Liver (tissue), 9 donors: ENCODE results near the gene SEL1L. TPM values are rescaled to one million over a fixed set of nuclear protein-coding genes. Genes with fewer than 3 reads are reported as not detected.

Experiments used
- DNase-seq: peaks from one replicate; pipeline ENCODE4 v3.0.0-alpha.2; 2017; ENCODE audit warnings: low spot score
- H3K27ac ChIP-seq, 2 donors: one replicate each; pipeline ENCODE4 v1.7.0; 2013; ENCODE audit warnings: inconsistent platforms in 2 of 2, low read length in 2 of 2, control low read depth in 1 of 2, low read depth in 1 of 2, mild to moderate bottlenecking in 1 of 2
- H3K27me3 ChIP-seq, 4 donors: one replicate each; pipeline versions ENCODE4 v1.6.1 to v1.7.0; 2013; ENCODE audit warnings: low read length in 3 of 4, inconsistent platforms in 1 of 4, mild to moderate bottlenecking in 1 of 4, moderate library complexity in 1 of 4; ENCODE audit not compliant: control insufficient read depth in 4 of 4, insufficient read depth in 4 of 4
- H3K36me3 ChIP-seq, 4 donors: one replicate each; pipeline versions ENCODE4 v1.6.1 to v1.7.0; 2013; ENCODE audit warnings: low read length in 3 of 4, mild to moderate bottlenecking in 3 of 4, low read depth in 1 of 4, moderate library complexity in 1 of 4; ENCODE audit not compliant: control insufficient read depth in 4 of 4, insufficient read depth in 3 of 4
- H3K4me1 ChIP-seq, 4 donors: one replicate each; pipeline versions ENCODE4 v1.6.1 to v1.7.0; 2013; ENCODE audit warnings: low read length in 3 of 4, mild to moderate bottlenecking in 3 of 4, moderate library complexity in 1 of 4; ENCODE audit not compliant: control insufficient read depth in 4 of 4, insufficient read depth in 4 of 4
- H3K4me3 ChIP-seq, 3 donors: one replicate each; pipeline versions ENCODE4 v1.6.1 to v1.7.0; 2013; ENCODE audit warnings: low read length in 3 of 3, control low read depth in 1 of 3, low read depth in 1 of 3, mild to moderate bottlenecking in 1 of 3
- H3K9ac ChIP-seq, 2 donors: one replicate each; pipeline ENCODE4 v1.7.0; 2013; ENCODE audit warnings: low read length in 2 of 2, mild to moderate bottlenecking in 2 of 2, moderate library complexity in 2 of 2, control low read depth in 1 of 2, low read depth in 1 of 2
- H3K9me3 ChIP-seq, 4 donors: one replicate each; pipeline versions ENCODE4 v1.6.1 to v1.7.0; 2013; ENCODE audit warnings: low read length in 3 of 4; ENCODE audit not compliant: control insufficient read depth in 4 of 4
- EGR1 ChIP-seq, 2 donors: IDR thresholded peaks; 2 replicates each; pipeline ENCODE4 v1.6.1; 2016 to 2018; ENCODE audit warnings: antibody characterized with exemption in 2 of 2, low read depth in 2 of 2
- FOXA1 ChIP-seq: IDR thresholded peaks from 2 replicates; pipeline ENCODE4 v1.6.1; 2016; ENCODE audit warnings: antibody characterized with exemption
- FOXA2 ChIP-seq: IDR thresholded peaks from 2 replicates; pipeline ENCODE4 v1.6.1; 2016; ENCODE audit warnings: antibody characterized with exemption
- GABPA ChIP-seq, 2 donors: IDR thresholded peaks in 1 of 2; conservative IDR thresholded peaks in 1 of 2; 2 replicates each; pipeline ENCODE4 v1.6.1; 2016; ENCODE audit warnings: antibody characterized with exemption in 2 of 2, mild to moderate bottlenecking in 1 of 2, moderate library complexity in 1 of 2
- HNF4A ChIP-seq, 2 donors: conservative IDR thresholded peaks; 2 replicates each; pipeline ENCODE4 v1.6.1; 2016; ENCODE audit warnings: antibody characterized with exemption in 2 of 2, mild to moderate bottlenecking in 2 of 2
- HNF4G ChIP-seq: IDR thresholded peaks from 2 replicates; pipeline ENCODE4 v1.6.1; 2016; ENCODE audit warnings: antibody characterized with exemption
- JUND ChIP-seq, 2 donors: IDR thresholded peaks; 2 replicates each; pipeline ENCODE4 v1.6.1; 2016; ENCODE audit warnings: antibody characterized with exemption in 2 of 2
- NR2F2 ChIP-seq: IDR thresholded peaks from 2 replicates; pipeline ENCODE4 v1.6.1; 2016; ENCODE audit warnings: antibody characterized with exemption
- RAD21 ChIP-seq, 2 donors: IDR thresholded peaks; 2 replicates each; pipeline ENCODE4 v1.6.1; 2016; ENCODE audit warnings: antibody characterized with exemption in 2 of 2, mild to moderate bottlenecking in 2 of 2
- RXRA ChIP-seq, 2 donors: IDR thresholded peaks; 2 replicates each; pipeline ENCODE4 v1.6.1; 2017 to 2018; ENCODE audit warnings: antibody characterized with exemption in 2 of 2, mild to moderate bottlenecking in 1 of 2
- YY1 ChIP-seq: IDR thresholded peaks from 2 replicates; pipeline ENCODE4 v1.6.1; 2016; ENCODE audit warnings: antibody characterized with exemption, mild to moderate bottlenecking
- WGBS: extraction: QIAGEN DNeasy Blood & Tissue Kit; methylation state at CpG from one replicate; pipeline ENCODE4 v1.1.7; 2013; 5-methylcytosine and 5-hydroxymethylcytosine counted together
- polyA plus RNA-seq, 2 donors: library from polyadenylated mRNA; stranded (reverse) in 1 of 2; unstranded in 1 of 2; fragments of 200-250 nt in 1 of 2; fragments of >200 nt in 1 of 2; fragmentation: Nextera tagmentation in 1 of 2; extraction: Ambion mirVana in 1 of 2; gene quantifications; one replicate each; pipeline versions ENCODE4 v1.2.1 to v1.2.3, GENCODE V29; 2013 to 2015
- total RNA-seq, 2 donors: library from RNA; depleted of rRNA; stranded (reverse); fragments of >200 nt; gene quantifications; one replicate each; pipeline ENCODE4 v1.2.3, GENCODE V29; 2014
- TF ChIP-seq, protein P1 (sequence below): IDR thresholded peaks from 2 replicates; pipeline ENCODE4 v1.6.1; 2016; ENCODE audit warnings: antibody characterized with exemption, mild to moderate bottlenecking
- TF ChIP-seq, protein P2 (sequence below): IDR thresholded peaks from 2 replicates; pipeline ENCODE4 v1.6.1; 2016; ENCODE audit warnings: antibody characterized with exemption
- TF ChIP-seq, protein P3 (sequence below): IDR thresholded peaks from 2 replicates; pipeline ENCODE4 v1.6.1; 2016; ENCODE audit warnings: antibody characterized with exemption
- TF ChIP-seq, protein P4 (sequence below): fragments of 150-350 bp; IDR thresholded peaks from 2 replicates; pipeline ENCODE4 v1.5.1; 2017; ENCODE audit warnings: improper control_type of control experiment, low read depth, low read length; ENCODE audit not compliant: missing input control
- TF ChIP-seq, protein P5 (sequence below): IDR thresholded peaks from 2 replicates; pipeline ENCODE4 v1.6.1; 2016; ENCODE audit warnings: antibody characterized with exemption
- donor health status: healthy.
- donor health status: healthy.
- donor health status: healthy.
- donor health status: healthy.
- donor health status: healthy.

The SEL1L gene
- total and polyA plus RNA-seq, 4 donors = 40.7 to 117 (median 45.6) TPM

DNA sequence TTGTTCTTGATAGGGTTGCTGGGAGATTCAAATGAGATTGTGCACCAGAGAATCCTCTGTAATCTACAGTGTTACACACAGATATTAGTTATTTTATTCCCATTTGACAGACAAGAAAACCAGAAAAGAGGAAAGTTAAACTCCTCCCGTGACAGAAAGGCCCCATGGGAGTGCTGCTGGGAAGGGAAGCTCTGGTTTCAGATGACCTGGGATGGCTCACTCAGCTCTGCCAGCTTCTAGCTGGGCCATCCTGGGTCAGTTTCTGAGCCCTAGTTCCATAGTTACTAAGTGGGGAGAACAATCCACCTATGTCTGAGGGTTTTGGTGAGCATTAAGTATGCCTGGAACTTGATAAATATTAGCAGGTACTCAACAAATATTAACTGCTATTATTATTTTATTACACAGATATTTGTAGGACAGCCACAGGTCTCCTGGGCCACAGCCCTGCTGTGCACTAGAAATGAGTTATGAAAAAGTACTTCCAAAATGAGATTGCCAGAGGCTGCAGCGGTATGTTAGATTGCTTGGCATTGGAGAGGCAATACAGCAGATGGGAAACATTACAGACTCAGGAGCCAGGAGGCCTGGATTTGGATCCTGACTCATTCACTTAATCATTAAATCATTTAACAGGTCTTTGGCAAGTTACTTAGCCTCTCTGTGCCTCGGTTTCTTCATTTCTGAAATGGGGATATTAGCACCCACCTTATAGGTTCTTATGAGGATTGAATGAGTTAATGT lies 86.5 kb downstream of the SEL1L start (continued):
- TF ChIP-seq, protein P1, sequence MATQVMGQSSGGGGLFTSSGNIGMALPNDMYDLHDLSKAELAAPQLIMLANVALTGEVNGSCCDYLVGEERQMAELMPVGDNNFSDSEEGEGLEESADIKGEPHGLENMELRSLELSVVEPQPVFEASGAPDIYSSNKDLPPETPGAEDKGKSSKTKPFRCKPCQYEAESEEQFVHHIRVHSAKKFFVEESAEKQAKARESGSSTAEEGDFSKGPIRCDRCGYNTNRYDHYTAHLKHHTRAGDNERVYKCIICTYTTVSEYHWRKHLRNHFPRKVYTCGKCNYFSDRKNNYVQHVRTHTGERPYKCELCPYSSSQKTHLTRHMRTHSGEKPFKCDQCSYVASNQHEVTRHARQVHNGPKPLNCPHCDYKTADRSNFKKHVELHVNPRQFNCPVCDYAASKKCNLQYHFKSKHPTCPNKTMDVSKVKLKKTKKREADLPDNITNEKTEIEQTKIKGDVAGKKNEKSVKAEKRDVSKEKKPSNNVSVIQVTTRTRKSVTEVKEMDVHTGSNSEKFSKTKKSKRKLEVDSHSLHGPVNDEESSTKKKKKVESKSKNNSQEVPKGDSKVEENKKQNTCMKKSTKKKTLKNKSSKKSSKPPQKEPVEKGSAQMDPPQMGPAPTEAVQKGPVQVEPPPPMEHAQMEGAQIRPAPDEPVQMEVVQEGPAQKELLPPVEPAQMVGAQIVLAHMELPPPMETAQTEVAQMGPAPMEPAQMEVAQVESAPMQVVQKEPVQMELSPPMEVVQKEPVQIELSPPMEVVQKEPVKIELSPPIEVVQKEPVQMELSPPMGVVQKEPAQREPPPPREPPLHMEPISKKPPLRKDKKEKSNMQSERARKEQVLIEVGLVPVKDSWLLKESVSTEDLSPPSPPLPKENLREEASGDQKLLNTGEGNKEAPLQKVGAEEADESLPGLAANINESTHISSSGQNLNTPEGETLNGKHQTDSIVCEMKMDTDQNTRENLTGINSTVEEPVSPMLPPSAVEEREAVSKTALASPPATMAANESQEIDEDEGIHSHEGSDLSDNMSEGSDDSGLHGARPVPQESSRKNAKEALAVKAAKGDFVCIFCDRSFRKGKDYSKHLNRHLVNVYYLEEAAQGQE = no peak

DNA sequence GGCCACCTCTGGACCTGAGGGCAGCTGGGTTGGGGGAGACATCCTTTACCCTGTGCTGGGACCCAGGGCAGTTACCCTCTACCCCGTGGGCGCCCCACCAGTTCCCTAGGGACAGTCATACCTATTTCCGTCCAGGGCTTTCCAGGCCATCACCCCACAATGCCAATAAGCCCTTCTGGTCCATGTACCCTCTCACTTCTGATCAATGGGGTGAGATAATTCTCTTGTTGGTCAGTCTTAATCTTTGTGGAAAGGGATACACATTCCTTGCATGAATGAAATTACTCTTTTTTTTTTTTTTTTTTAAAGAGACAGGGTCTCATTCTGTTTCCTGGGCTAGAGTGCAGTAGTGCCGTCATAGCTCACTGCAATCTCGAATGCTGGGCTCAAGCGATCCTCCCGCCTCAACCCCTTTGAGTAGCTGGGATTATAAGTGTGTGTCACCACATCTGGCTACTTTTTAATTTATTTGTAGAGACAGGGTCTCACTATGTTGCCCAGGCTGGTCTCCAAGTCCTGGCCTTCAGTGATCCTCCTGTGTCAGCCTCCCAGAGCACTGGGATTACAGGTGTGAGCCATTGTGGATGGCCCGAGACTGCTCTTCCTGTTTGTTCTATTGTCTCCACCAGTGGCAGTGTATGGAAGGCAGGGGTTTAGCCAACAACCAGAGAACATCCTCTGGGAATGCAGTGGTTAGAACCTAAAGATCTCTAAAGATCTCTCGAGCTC lies 87.2 kb downstream of the SEL1L start:
- H3K4me1 ChIP-seq = peaks cover 0 to 8% (median 6%) of the 10 kb centered on the region in 4 donors
- TF ChIP-seq RXRA (IDR thresholded peaks at IDR 0.05) (no peak), NR2F2 (no peak), RAD21 (IDR thresholded peaks at IDR 0.05) (no peak), GABPA (IDR thresholded peaks at IDR 0.05 in 1 of 2, conservative IDR thresholded peaks at IDR 0.05 in 1 of 2) (no peak), FOXA2 (no peak), HNF4A (conservative IDR thresholded peaks at IDR 0.05) (no peak), EGR1 (IDR thresholded peaks at IDR 0.05; ENCODE audit: low read depth in 2 of 2) (no peak), JUND (IDR thresholded peaks at IDR 0.05) (no peak), HNF4G (no peak), YY1 (no peak), FOXA1 (no peak)
- TF ChIP-seq, protein P2, sequence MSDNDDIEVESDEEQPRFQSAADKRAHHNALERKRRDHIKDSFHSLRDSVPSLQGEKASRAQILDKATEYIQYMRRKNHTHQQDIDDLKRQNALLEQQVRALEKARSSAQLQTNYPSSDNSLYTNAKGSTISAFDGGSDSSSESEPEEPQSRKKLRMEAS = no peak
- TF ChIP-seq, protein P3, sequence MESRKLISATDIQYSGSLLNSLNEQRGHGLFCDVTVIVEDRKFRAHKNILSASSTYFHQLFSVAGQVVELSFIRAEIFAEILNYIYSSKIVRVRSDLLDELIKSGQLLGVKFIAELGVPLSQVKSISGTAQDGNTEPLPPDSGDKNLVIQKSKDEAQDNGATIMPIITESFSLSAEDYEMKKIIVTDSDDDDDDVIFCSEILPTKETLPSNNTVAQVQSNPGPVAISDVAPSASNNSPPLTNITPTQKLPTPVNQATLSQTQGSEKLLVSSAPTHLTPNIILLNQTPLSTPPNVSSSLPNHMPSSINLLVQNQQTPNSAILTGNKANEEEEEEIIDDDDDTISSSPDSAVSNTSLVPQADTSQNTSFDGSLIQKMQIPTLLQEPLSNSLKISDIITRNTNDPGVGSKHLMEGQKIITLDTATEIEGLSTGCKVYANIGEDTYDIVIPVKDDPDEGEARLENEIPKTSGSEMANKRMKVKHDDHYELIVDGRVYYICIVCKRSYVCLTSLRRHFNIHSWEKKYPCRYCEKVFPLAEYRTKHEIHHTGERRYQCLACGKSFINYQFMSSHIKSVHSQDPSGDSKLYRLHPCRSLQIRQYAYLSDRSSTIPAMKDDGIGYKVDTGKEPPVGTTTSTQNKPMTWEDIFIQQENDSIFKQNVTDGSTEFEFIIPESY = no peak
- TF ChIP-seq, protein P4, sequence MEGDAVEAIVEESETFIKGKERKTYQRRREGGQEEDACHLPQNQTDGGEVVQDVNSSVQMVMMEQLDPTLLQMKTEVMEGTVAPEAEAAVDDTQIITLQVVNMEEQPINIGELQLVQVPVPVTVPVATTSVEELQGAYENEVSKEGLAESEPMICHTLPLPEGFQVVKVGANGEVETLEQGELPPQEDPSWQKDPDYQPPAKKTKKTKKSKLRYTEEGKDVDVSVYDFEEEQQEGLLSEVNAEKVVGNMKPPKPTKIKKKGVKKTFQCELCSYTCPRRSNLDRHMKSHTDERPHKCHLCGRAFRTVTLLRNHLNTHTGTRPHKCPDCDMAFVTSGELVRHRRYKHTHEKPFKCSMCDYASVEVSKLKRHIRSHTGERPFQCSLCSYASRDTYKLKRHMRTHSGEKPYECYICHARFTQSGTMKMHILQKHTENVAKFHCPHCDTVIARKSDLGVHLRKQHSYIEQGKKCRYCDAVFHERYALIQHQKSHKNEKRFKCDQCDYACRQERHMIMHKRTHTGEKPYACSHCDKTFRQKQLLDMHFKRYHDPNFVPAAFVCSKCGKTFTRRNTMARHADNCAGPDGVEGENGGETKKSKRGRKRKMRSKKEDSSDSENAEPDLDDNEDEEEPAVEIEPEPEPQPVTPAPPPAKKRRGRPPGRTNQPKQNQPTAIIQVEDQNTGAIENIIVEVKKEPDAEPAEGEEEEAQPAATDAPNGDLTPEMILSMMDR = no peak
- TF ChIP-seq, protein P5, sequence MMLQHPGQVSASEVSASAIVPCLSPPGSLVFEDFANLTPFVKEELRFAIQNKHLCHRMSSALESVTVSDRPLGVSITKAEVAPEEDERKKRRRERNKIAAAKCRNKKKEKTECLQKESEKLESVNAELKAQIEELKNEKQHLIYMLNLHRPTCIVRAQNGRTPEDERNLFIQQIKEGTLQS = no peak
- no peaks in the 10 kb centered on the region for H3K9me3 ChIP-seq
- 93% methylated on average over 9 of the region's 9 CpGs for WGBS
- no peak for DNase-seq
- H3K9ac ChIP-seq = no peak overlapping the region
- H3K4me3 ChIP-seq = no peak overlapping the region
- peaks cover 0 to 2% (median 0%) of the 10 kb centered on the region in 4 donors for H3K36me3 ChIP-seq
- no peaks in the 10 kb centered on the region for H3K27me3 ChIP-seq
- no peak overlapping the region for H3K27ac ChIP-seq
